ENCODE data around the gene KITLG. TPM values are rescaled to one million over a fixed set of nuclear protein-coding genes. Genes with fewer than 3 reads are reported as not detected.

Gene KITLG
- total RNA-seq, 1 donor from 2014 or later = 21.7 TPM

DNA sequence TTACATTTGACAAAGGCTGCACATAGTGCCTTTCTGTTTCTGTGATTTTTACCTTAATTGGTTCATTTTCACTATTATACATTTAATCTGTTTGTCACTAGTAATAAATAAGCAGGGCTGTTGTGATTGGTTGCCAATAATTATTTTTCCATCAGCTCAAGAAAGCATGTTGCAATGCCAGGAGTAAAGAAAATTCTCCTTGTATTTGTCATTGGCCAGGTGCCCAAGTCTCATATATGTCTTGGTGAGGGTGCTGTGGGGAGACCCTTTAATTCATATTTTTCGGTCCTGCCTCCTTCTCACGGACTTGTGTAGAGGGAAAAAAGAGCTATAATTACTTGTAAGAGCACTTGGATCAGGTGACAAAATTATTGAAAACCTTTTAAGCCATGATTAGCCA is 108.0 kb downstream of the KITLG start:
- DNase-seq (ENCODE audit: low read depth) = peak; percentile 40
- Histone ChIP-seq H3K36me3 (ENCODE audit: insufficient read depth, low read length) (no peaks in the 10 kb centered on the region), H4K20me1 (ENCODE audit: insufficient read depth, low read length) (no peaks in the 10 kb centered on the region), H3K4me3 (ENCODE audit: insufficient read depth, low read depth, low read length) (peak overlapping the region; percentile 13), H3K4me1 (ENCODE audit: insufficient read depth, low read length) (peaks cover 23% of the 10 kb centered on the region), H3K27ac (ENCODE audit: low read depth, low read length) (peak overlapping the region; percentile 80), H2AFZ (ENCODE audit: low read depth, low read length) (no peak overlapping the region), H3K9ac (ENCODE audit: low read length) (peak overlapping the region; percentile 59), H3K79me2 (ENCODE audit: insufficient read depth, low read length) (no peaks in the 10 kb centered on the region), H3K9me3 (ENCODE audit: insufficient read depth, low read depth, low read length) (no peaks in the 10 kb centered on the region), H3K27me3 (ENCODE audit: insufficient read depth, low read length) (no peaks in the 10 kb centered on the region), H3K4me2 (ENCODE audit: low read length) (peak overlapping the region; percentile 40)
- no peaks in the 10 kb centered on the region for H3K27me3 Mint-ChIP-seq (ENCODE audit: low read depth, unreplicated experiment)
- H3K36me3 Mint-ChIP-seq (ENCODE audit: low read depth, unreplicated experiment) = peaks cover 3% of the 10 kb centered on the region
- peak overlapping the region; percentile 68 for H3K27ac Mint-ChIP-seq (ENCODE audit: unreplicated experiment)
- peak; percentile 49 for FAIRE-seq
- peaks cover 20% of the 10 kb centered on the region for H3K4me1 Mint-ChIP-seq (ENCODE audit: low read depth, unreplicated experiment)
- H3K9me3 Mint-ChIP-seq (ENCODE audit: unreplicated experiment) = peaks cover 8% of the 10 kb centered on the region
- TF ChIP-seq, protein P1, sequence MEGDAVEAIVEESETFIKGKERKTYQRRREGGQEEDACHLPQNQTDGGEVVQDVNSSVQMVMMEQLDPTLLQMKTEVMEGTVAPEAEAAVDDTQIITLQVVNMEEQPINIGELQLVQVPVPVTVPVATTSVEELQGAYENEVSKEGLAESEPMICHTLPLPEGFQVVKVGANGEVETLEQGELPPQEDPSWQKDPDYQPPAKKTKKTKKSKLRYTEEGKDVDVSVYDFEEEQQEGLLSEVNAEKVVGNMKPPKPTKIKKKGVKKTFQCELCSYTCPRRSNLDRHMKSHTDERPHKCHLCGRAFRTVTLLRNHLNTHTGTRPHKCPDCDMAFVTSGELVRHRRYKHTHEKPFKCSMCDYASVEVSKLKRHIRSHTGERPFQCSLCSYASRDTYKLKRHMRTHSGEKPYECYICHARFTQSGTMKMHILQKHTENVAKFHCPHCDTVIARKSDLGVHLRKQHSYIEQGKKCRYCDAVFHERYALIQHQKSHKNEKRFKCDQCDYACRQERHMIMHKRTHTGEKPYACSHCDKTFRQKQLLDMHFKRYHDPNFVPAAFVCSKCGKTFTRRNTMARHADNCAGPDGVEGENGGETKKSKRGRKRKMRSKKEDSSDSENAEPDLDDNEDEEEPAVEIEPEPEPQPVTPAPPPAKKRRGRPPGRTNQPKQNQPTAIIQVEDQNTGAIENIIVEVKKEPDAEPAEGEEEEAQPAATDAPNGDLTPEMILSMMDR (IDR thresholded peaks at IDR 0.05; ENCODE audit: insufficient read depth, low read depth, low read length) = no peak
- TF ChIP-seq EZH2 (IDR thresholded peaks at IDR 0.05; ENCODE audit: insufficient read depth, low read length) = no peak
- no peak overlapping the region for H3K4me3 Mint-ChIP-seq (ENCODE audit: unreplicated experiment)

DNA sequence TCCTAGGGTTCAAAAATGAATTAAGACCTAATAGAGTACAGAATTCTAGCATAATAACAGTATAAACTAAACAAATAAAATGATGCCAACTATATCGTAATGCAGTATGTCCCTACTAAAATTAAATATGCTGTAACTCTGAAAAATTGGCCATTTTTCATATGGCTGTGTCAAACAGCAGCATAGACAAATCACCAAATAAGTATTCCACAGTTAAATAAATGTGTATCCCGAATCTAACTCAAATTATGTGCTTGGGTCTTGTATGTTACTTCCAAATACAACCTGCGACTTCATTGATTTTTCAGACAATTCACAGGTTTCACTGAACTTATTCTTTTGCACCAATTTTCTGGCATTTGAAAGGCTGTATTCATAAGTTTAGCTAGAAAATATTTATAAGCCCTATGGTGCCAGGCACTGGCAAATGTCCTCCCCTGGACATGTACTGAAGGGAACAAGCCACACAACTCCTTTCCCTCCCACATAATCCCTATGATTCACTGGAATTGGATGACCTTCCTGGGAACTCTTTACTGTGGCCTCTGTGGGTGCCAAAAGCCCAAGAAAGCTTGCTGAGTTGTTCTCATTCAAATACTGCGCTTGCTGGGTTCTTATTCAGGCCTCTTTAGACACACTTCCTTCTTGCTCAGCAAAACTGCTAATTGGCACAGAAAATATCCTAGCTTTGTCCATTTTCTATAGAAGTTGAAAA is 108.8 kb downstream of the KITLG start:
- Histone ChIP-seq H3K4me1 (ENCODE audit: insufficient read depth, low read length) (peaks cover 23% of the 10 kb centered on the region), H3K27ac (ENCODE audit: low read depth, low read length) (peak overlapping the region; percentile 80), H3K79me2 (ENCODE audit: insufficient read depth, low read length) (no peaks in the 10 kb centered on the region), H3K36me3 (ENCODE audit: insufficient read depth, low read length) (no peaks in the 10 kb centered on the region), H3K9ac (ENCODE audit: low read length) (peak overlapping the region; percentile 59), H4K20me1 (ENCODE audit: insufficient read depth, low read length) (no peaks in the 10 kb centered on the region), H3K4me2 (ENCODE audit: low read length) (peak overlapping the region; percentile 40), H2AFZ (ENCODE audit: low read depth, low read length) (no peak overlapping the region), H3K4me3 (ENCODE audit: insufficient read depth, low read depth, low read length) (peak overlapping the region; percentile 13), H3K9me3 (ENCODE audit: insufficient read depth, low read depth, low read length) (no peaks in the 10 kb centered on the region), H3K27me3 (ENCODE audit: insufficient read depth, low read length) (no peaks in the 10 kb centered on the region)
- Mint-ChIP-seq H3K9me3 (ENCODE audit: unreplicated experiment) (peaks cover 10% of the 10 kb centered on the region), H3K36me3 (ENCODE audit: low read depth, unreplicated experiment) (peaks cover 4% of the 10 kb centered on the region), H3K27ac (ENCODE audit: unreplicated experiment) (peak overlapping the region; percentile 29), H3K27me3 (ENCODE audit: low read depth, unreplicated experiment) (no peaks in the 10 kb centered on the region), H3K4me3 (ENCODE audit: unreplicated experiment) (no peak overlapping the region), H3K4me1 (ENCODE audit: low read depth, unreplicated experiment) (peaks cover 20% of the 10 kb centered on the region)
- peak; percentile 93 for DNase-seq (ENCODE audit: low read depth)
- TF ChIP-seq, protein P1 (IDR thresholded peaks at IDR 0.05; ENCODE audit: insufficient read depth, low read depth, low read length) = no peak
- no peak for TF ChIP-seq EZH2 (IDR thresholded peaks at IDR 0.05; ENCODE audit: insufficient read depth, low read length)
- FAIRE-seq = no peak

DNA sequence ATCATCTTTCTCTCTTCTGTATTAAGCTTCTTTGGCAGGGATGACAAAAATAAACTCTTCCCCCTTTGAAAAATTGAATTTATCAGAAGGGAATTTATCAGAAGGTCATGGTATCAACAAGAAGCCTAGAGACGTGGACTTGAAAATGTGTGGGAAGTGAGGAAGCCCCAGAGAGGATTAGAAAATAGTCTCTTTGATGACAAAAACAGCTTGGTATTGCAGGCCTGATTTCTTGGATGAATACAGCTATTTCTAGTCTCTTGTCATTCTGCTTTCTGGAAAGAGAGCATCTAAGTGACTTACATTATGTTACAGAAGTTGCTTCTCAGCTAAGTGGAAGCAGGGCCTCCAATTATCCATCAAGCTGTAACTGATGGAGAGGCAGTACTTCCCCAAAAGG is 111.1 kb downstream of the KITLG start:
- Mint-ChIP-seq H3K4me1 (ENCODE audit: low read depth, unreplicated experiment) (peaks cover 20% of the 10 kb centered on the region), H3K9me3 (ENCODE audit: unreplicated experiment) (peaks cover 17% of the 10 kb centered on the region), H3K27me3 (ENCODE audit: low read depth, unreplicated experiment) (no peaks in the 10 kb centered on the region), H3K4me3 (ENCODE audit: unreplicated experiment) (no peak overlapping the region), H3K36me3 (ENCODE audit: low read depth, unreplicated experiment) (peaks cover 4% of the 10 kb centered on the region), H3K27ac (ENCODE audit: unreplicated experiment) (no peak overlapping the region)
- Histone ChIP-seq H3K4me3 (ENCODE audit: insufficient read depth, low read depth, low read length) (no peak overlapping the region), H3K4me2 (ENCODE audit: low read length) (no peak overlapping the region), H3K27me3 (ENCODE audit: insufficient read depth, low read length) (no peaks in the 10 kb centered on the region), H3K79me2 (ENCODE audit: insufficient read depth, low read length) (no peaks in the 10 kb centered on the region), H3K9me3 (ENCODE audit: insufficient read depth, low read depth, low read length) (no peaks in the 10 kb centered on the region), H3K9ac (ENCODE audit: low read length) (no peak overlapping the region), H3K27ac (ENCODE audit: low read depth, low read length) (no peak overlapping the region), H3K4me1 (ENCODE audit: insufficient read depth, low read length) (peaks cover 23% of the 10 kb centered on the region), H2AFZ (ENCODE audit: low read depth, low read length) (no peak overlapping the region), H4K20me1 (ENCODE audit: insufficient read depth, low read length) (no peaks in the 10 kb centered on the region), H3K36me3 (ENCODE audit: insufficient read depth, low read length) (no peaks in the 10 kb centered on the region)
- no peak for TF ChIP-seq EZH2 (IDR thresholded peaks at IDR 0.05; ENCODE audit: insufficient read depth, low read length)
- TF ChIP-seq, protein P1 (IDR thresholded peaks at IDR 0.05; ENCODE audit: insufficient read depth, low read depth, low read length) = no peak
- FAIRE-seq (no peak), DNase-seq (ENCODE audit: low read depth) (no peak)

Measured in astrocyte (in vitro differentiated cells and primary cell).